ENCODE data around the gene PCDHGA6.

GRCh38 chr5:141398608-141399007 lies 24.9 kb downstream of the PCDHGA6 start:
- TF ChIP-seq TAF7 (optimal IDR thresholded peaks at IDR 0.05; ENCODE audit: borderline replicate concordance, low read depth, low read length), result no peak
- no peak for TF ChIP-seq MAX (IDR thresholded peaks at IDR 0.05)
- no peak for TF ChIP-seq SIRT6 (IDR thresholded peaks at IDR 0.05; ENCODE audit: low read length)
- no peak for TF ChIP-seq POLR2A (IDR thresholded peaks at IDR 0.05; ENCODE audit: control extremely low read depth in 1 of 2, low read depth in 2 of 2, low read length in 2 of 2)
- no peak for TF ChIP-seq EZH2 (IDR thresholded peaks at IDR 0.05; ENCODE audit: low read depth, low read length, severe bottlenecking)
- TF ChIP-seq MAFK (IDR thresholded peaks at IDR 0.05; ENCODE audit: low read depth, low read length), result no peak
- TF ChIP-seq CTCF (IDR thresholded peaks at IDR 0.05; ENCODE audit: control extremely low read depth in 1 of 3, insufficient read depth in 1 of 3, low read depth in 1 of 3, low read length in 3 of 3), result no peak
- no peak for TF ChIP-seq GTF2F1 (IDR thresholded peaks at IDR 0.05; ENCODE audit: borderline replicate concordance, low read depth, low read length)
- TF ChIP-seq RAD21 (IDR thresholded peaks at IDR 0.05 in 1 of 2, conservative IDR thresholded peaks at IDR 0.05 in 1 of 2; ENCODE audit: low read depth in 2 of 2, low read length in 2 of 2), result no peak
- TF ChIP-seq POLR2AphosphoS5 (IDR thresholded peaks at IDR 0.05; ENCODE audit: low read depth, low read length), result no peak
- no peak for TF ChIP-seq SIX5 (IDR thresholded peaks at IDR 0.05; ENCODE audit: low read depth, low read length)
- TF ChIP-seq GABPA (IDR thresholded peaks at IDR 0.05; ENCODE audit: borderline replicate concordance, insufficient read depth, low read length), result no peak
- no peak for TF ChIP-seq E2F6 (IDR thresholded peaks at IDR 0.05)
- no peak for TF ChIP-seq CHD1 (IDR thresholded peaks at IDR 0.05; ENCODE audit: low read depth, low read length)

Measured in H1 (cell line).